ENCODE measurements around the gene TSPOAP1. TPM values are rescaled to one million over a fixed set of nuclear protein-coding genes. Genes with fewer than 3 reads are reported as not detected.

Gene TSPOAP1
- total RNA-seq, 1 donor from 2014 or later: 27.9 TPM

DNA sequence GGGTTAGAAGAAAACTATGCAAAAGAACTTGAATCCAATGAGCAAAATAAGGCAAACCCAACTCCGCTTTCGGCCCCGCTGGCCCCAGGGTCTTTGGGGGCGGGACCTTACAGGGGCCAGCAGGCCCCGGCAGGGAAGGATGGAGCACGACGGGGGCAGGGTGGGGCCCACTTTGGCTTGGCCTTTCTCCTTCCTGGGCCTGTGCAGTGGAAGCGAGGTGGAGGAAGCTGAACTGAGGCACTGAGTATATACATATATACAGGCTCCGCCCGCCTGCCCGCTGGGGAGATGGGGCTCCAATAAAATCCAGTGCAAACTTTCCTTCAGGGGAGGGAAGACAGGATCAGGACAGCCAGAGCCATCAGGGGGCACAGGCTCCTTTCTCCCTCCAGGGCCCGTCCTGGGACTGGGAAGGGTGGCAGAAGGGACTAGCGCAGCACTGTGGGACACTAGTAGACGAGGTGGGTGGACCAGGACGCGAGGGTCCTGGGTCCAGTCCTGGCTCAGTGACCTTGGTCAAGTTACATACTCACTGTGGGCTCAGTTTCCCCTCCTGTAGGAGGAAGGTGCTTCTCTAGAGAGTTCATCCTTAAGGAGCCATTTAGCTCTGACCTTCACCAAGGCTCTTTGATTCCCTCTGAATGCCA, 27.0 kb downstream of the TSPOAP1 start:
- Mint-ChIP-seq H3K36me3 (ENCODE audit: low read depth) (no peaks in the 10 kb centered on the region), H3K4me1 (peaks cover 6% of the 10 kb centered on the region), H3K27me3 (ENCODE audit: low read depth) (peaks cover 11% of the 10 kb centered on the region), H3K4me3 (no peak overlapping the region), H3K27ac (ENCODE audit: unreplicated experiment) (no peak overlapping the region), H3K9me3 (no peaks in the 10 kb centered on the region)
- DNase-seq (ENCODE audit: low read depth, low spot score): no peak
- TF ChIP-seq, protein P1, sequence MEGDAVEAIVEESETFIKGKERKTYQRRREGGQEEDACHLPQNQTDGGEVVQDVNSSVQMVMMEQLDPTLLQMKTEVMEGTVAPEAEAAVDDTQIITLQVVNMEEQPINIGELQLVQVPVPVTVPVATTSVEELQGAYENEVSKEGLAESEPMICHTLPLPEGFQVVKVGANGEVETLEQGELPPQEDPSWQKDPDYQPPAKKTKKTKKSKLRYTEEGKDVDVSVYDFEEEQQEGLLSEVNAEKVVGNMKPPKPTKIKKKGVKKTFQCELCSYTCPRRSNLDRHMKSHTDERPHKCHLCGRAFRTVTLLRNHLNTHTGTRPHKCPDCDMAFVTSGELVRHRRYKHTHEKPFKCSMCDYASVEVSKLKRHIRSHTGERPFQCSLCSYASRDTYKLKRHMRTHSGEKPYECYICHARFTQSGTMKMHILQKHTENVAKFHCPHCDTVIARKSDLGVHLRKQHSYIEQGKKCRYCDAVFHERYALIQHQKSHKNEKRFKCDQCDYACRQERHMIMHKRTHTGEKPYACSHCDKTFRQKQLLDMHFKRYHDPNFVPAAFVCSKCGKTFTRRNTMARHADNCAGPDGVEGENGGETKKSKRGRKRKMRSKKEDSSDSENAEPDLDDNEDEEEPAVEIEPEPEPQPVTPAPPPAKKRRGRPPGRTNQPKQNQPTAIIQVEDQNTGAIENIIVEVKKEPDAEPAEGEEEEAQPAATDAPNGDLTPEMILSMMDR (conservative IDR thresholded peaks at IDR 0.05): no peak

DNA sequence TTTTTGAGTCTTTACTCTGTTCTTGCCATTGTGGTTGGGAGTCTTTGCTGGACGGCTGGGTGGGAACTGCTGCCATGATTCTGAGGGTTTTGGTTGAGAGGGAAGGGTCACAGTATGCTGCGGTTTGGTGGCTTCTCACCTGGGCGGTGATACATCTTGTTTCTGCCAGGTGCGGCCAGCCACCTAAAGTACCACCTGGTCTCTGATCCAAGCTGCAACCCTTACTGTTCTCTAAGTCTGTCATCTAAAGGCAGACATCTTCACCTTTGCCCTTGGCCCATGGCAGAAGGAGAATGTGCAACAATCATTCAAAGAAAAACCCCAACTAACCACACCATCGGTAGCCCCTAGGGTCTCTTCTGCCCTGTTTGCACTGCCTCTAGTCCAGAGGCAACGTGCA, 28.3 kb downstream of the TSPOAP1 start:
- Mint-ChIP-seq H3K27me3 (ENCODE audit: low read depth) (peaks cover 11% of the 10 kb centered on the region), H3K9me3 (no peaks in the 10 kb centered on the region), H3K4me3 (no peak overlapping the region), H3K27ac (ENCODE audit: unreplicated experiment) (no peak overlapping the region), H3K4me1 (peaks cover 6% of the 10 kb centered on the region), H3K36me3 (ENCODE audit: low read depth) (no peaks in the 10 kb centered on the region)
- DNase-seq (ENCODE audit: low read depth, low spot score): no peak
- TF ChIP-seq, protein P1 (conservative IDR thresholded peaks at IDR 0.05): no peak

DNA sequence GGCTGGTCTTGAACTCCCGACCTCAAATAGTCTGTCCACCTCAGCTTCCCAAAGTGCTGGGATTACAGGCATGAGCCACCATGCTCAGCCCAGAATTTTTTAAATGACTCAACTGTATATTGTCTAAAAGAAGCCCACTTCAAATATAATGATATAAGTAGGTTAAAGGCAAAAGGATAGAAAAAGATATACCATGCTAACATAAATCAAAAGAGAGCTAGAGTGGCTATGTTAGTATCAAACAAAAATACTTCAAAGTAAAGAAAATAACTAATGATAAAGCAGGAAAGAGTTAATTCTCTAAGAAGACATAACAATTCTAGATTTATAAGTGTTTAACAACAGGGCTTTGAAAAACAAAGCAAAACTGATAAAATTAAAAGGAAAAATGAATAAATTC, 34.6 kb downstream of the TSPOAP1 start:
- peaks cover 33% of the 10 kb centered on the region for H3K27me3 Mint-ChIP-seq (ENCODE audit: low read depth)
- no peaks in the 10 kb centered on the region for H3K4me1 Mint-ChIP-seq
- TF ChIP-seq, protein P1 (conservative IDR thresholded peaks at IDR 0.05): no peak
- no peaks in the 10 kb centered on the region for H3K9me3 Mint-ChIP-seq
- H3K36me3 Mint-ChIP-seq (ENCODE audit: low read depth): no peaks in the 10 kb centered on the region
- H3K27ac Mint-ChIP-seq (ENCODE audit: unreplicated experiment): no peak overlapping the region
- H3K4me3 Mint-ChIP-seq: no peak overlapping the region
- DNase-seq (ENCODE audit: low read depth, low spot score): no peak

DNA sequence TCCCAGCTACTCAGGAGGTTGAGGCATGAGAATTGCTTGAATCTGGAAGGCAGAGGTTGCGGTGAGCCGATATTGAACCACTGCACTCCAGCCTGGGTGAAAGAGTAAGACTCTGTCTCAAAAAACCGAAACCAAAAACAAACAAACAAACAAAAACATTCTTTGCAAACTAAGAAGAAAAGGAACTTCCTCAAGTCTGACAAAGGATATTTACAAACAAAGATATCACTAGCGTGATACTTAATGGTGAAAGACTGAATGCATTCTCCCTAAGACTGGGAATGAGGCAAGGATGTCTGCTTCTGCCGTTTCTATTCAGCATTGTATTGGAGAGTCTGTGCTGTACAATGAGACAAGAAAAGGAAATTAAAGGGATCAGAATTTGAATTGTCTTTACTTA, 37.3 kb downstream of the TSPOAP1 start:
- Mint-ChIP-seq H3K27me3 (ENCODE audit: low read depth) (peaks cover 24% of the 10 kb centered on the region), H3K36me3 (ENCODE audit: low read depth) (no peaks in the 10 kb centered on the region), H3K4me3 (no peak overlapping the region), H3K9me3 (no peaks in the 10 kb centered on the region), H3K4me1 (no peaks in the 10 kb centered on the region), H3K27ac (ENCODE audit: unreplicated experiment) (no peak overlapping the region)
- TF ChIP-seq, protein P1 (conservative IDR thresholded peaks at IDR 0.05): no peak
- DNase-seq (ENCODE audit: low read depth, low spot score): no peak

DNA sequence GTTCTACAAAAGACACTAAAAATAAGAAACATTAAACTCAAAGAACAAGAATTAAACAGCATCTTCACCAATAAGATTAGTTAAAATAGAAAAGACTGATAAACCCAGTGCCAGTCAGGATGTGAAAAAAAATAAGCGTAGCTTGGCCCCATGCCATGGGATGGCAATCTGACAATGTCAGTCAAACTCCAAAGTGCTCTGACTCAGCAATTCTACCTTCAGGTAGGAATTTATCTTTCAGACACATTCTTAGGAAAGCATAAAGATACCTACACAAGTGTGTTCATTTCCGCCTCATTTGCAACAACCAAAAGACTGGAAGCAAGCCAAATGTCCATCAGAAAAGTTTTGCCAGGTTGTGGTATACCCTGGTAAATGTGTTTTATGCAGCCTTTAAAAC, 38.7 kb downstream of the TSPOAP1 start:
- no peak overlapping the region for H3K27ac Mint-ChIP-seq (ENCODE audit: unreplicated experiment)
- no peak for DNase-seq (ENCODE audit: low read depth, low spot score)

More for the DNA sequence above, 38.7 kb downstream of the TSPOAP1 start:
- no peak overlapping the region for H3K4me3 Mint-ChIP-seq
- peaks cover 24% of the 10 kb centered on the region for H3K27me3 Mint-ChIP-seq (ENCODE audit: low read depth)
- no peaks in the 10 kb centered on the region for H3K4me1 Mint-ChIP-seq
- TF ChIP-seq, protein P1 (conservative IDR thresholded peaks at IDR 0.05): no peak
- H3K36me3 Mint-ChIP-seq (ENCODE audit: low read depth): no peaks in the 10 kb centered on the region
- H3K9me3 Mint-ChIP-seq: no peaks in the 10 kb centered on the region
